ENCODE data around the gene ATP5IF1.

The ATP5IF1 gene

GRCh38 chr1:28246427-28246832, 10.5 kb downstream of the ATP5IF1 start:
- no peak for TF ChIP-seq POLR2A (IDR thresholded peaks at IDR 0.05; ENCODE audit: low read depth, low read length)
- FAIRE-seq (no peak), DNase-seq (ENCODE audit: insufficient read length, low spot score) (no peak)

DNA sequence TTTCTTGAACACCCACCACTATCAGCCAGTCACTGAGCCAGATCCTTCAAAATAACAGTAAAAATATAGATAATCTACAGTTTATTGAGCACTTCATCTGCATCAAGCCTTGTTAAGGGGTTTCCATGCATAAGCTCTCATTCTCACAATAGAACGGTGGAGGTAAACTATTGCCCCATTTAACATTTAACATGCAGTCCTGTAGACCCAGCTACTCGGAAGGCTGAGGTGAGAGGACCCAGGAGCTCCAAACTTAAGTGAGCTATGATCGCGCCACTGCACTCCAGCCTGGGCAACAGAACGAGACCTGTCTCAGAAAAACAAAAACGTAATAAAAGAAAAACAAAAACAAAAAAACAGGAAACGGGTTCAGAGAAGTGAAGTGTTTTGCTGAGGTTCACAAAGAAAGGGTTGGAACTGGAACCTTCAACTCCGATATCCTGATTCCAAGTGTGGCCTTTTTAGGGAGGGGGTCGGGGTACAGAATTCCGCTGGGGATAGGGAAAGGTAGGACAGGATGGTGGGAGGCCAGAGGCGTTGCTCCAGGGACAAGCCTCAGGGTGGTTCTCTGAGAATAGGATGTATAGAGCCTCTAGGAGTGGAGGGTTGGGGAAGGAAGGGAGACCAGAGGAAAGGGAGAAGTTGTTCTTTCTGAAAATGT, 11.8 kb downstream of the ATP5IF1 start:
- no peak for TF ChIP-seq POLR2A (IDR thresholded peaks at IDR 0.05; ENCODE audit: low read depth, low read length)
- FAIRE-seq (no peak), DNase-seq (ENCODE audit: insufficient read length, low spot score) (no peak)

DNA sequence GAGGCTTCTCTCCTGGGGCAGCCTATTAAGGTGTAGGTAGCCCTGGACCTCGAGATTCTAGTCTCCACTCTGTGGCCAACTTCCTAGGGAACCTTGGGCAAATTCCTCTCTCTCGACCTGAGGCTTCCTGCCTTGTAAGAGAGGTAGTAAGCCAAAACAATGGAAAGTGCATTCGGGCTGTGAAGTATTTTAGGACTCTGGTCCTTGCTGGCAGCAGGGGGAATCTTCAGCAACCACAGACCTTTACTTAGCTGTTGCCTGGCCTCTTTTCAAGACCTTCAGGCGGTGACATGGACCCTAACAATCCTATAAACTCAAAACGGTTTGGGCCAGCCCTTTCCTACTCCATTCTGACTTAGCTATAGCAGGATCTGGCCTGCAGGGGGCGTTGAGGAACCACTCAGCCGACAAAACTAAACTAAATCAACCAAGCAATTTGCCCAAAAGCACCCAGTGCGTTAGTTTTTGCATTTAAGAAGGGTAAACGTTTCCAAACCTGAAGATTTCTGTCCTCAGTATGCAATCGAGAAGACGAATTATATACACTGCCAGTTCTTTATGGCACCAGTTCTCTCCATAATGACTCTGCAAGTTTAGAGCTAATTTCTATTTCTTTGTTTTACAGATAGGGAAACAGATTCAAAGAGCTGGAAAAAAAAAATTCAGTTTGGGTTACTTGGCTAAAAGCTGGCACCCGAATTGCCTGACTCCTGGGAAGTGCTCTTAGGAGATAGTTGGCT, 12.5 kb downstream of the ATP5IF1 start:
- DNase-seq (ENCODE audit: insufficient read length, low spot score) (no peak), FAIRE-seq (peak; percentile 69)
- no peak for TF ChIP-seq POLR2A (IDR thresholded peaks at IDR 0.05; ENCODE audit: low read depth, low read length)

- TF ChIP-seq POLR2A (IDR thresholded peaks at IDR 0.05; ENCODE audit: low read depth, low read length) = no peak
- peak; percentile 50 for FAIRE-seq
Measured at GRCh38 chr1:28249013-28249865, 13.3 kb downstream of the ATP5IF1 start.

GRCh38 chr1:28249866-28250295, 14.0 kb downstream of the ATP5IF1 start:
- no peak for TF ChIP-seq POLR2A (IDR thresholded peaks at IDR 0.05; ENCODE audit: low read depth, low read length)
- no peak for FAIRE-seq
- no peak for DNase-seq (ENCODE audit: insufficient read length, low spot score)

More at GRCh38 chr1:28249013-28249865, 13.3 kb downstream of the ATP5IF1 start:
- DNase-seq (ENCODE audit: insufficient read length, low spot score) = no peak

DNA sequence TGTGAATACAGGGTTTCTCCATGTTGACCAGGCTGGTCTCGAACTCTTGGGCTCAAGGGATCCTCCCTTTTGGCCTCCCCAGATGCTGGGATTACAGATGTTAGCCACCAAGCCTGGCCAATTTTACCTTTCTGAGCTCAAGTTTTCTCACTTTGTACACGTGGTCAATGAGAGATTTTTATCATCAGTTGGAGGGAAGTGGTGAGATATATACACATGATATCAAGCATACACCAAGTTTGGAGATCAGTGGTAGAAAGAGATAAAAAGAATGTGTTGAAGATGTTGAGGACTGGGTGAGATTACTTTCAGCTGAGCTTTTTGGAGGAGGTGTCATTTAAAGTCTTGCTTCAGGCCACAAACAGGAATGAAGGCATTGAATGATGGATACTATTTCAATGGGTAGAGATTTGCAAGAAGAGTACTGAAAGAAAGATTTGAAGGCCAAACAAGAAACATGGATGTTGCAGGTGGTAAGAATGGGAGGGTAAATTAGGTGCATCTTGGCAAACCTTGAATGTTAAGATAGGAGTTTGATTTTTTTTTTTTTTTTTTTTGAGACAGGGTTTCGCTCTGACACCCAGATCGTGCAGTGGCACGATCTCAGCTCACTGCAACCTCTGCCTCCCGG, 20.4 kb downstream of the ATP5IF1 start:
- DNase-seq (ENCODE audit: insufficient read length, low spot score) (no peak), FAIRE-seq (no peak)
- no peak for TF ChIP-seq POLR2A (IDR thresholded peaks at IDR 0.05; ENCODE audit: low read depth, low read length)

GRCh38 chr1:28257736-28258135, 21.8 kb downstream of the ATP5IF1 start:
- FAIRE-seq (no peak), DNase-seq (ENCODE audit: insufficient read length, low spot score) (no peak)
- TF ChIP-seq POLR2A (IDR thresholded peaks at IDR 0.05; ENCODE audit: low read depth, low read length) = no peak

- DNase-seq (ENCODE audit: insufficient read length, low spot score) (no peak), FAIRE-seq (no peak)
- no peak for TF ChIP-seq POLR2A (IDR thresholded peaks at IDR 0.05; ENCODE audit: low read depth, low read length)
Measured at GRCh38 chr1:28258628-28259251, 22.8 kb downstream of the ATP5IF1 start.

DNA sequence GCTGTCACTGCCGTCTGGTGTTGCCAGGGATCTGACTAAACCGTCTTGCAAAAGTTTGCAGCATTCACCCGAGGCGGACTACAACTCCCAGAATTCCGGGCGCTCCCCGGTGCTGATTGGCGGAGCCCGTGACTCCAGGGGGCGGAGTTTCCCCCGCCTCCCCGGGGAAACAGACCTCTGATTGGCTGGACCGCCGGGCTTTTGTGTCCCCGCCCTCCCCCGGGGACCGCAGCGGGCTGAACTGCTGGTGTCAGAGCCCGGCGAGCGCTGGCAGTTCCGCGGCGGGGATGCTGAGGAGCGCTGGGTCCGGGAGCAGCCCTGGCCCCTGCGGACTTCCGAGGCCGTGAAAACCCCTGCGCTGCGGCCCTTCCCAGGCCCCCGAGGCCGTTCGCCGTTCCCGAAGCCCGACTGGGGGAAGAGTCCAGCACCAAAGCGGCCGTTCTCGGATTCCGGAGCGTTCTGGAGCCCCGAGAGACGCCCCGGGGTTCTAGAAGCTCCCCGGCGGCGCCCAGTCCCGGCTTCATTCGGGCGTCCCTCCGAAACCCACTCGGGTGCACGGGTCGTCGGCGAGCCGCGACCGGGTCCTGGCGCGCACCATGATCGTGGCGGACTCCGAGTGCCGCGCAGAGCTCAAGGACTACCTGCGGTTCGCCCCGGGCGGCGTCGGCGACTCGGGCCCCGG, 23.5 kb downstream of the ATP5IF1 start, which contains the start of gene SESN2:
Gene SESN2 (plus strand): TSS at position 267 of the 682 bp plus-strand sequence. CDS start 330 bp downstream, at position 597.
- DNase-seq (ENCODE audit: insufficient read length, low spot score) (peak; percentile 89), FAIRE-seq (peak; percentile 87)

DNA sequence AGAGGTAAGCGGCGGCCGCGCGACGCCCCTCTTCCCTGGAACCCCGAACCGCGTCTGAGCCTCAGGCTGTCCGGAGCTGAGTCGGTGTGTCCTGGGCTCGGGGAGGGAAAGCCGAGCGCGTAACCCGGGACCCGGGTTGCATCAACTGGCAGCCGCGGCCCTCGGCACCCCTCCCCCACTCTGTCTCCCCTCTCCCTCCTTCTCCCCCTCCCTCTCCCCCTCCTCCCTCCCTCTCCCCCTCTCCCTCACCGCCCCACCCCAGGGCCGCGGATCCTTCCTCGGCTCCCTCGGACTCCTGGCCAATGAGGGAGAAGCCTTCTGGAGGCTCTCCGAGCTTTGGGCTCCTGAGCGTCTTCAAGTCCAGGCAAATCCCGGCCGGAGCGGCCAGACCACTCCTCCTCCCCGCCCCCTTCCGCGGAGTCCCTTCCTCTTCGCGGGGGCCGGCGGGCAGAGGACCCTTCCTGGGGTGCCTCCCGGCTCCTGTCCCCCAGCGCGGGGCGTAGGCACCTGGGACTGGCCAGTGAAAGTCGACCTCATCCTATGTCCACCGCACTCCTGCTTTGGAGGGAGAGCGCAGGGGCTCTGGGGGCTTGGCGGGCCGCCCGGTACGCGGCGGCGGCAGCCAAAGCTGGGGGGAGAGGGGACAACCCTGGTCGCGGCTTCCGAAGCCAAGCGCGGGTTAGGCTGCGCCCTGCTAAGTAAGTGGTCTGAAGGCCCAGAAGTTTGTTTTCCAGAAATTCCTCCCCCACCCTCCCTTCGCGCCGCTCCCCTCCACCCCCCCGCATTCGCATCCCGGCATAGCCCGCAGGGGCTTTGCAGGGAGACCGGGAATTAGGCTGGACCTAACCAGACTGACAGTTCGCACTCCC, 24.2 kb downstream of the ATP5IF1 start:
- no peak for DNase-seq (ENCODE audit: insufficient read length, low spot score)
- no peak for FAIRE-seq
- no peak for TF ChIP-seq POLR2A (IDR thresholded peaks at IDR 0.05; ENCODE audit: low read depth, low read length)

More for the DNA sequence above, 23.5 kb downstream of the ATP5IF1 start, which contains the start of gene SESN2:
- TF ChIP-seq POLR2A (IDR thresholded peaks at IDR 0.05; ENCODE audit: low read depth, low read length) = peak; percentile 92

DNA sequence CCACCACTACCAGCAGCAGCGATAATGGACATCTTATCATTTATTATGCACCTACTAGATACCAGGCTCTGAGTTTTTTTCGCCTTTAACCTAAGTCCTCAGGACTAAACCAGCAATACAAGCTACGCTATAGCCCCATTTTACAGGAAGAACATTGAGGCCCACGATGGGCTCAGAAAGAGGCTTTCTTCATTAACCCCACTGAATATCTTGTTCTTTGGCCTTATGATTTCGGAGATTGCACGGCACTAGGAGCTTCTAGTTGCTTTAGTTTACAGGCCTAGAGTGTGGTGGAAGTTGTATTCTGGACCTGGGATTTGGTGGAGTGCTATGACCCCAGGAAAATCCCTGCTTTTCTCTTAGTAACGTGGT, 24.9 kb downstream of the ATP5IF1 start:
- DNase-seq (ENCODE audit: insufficient read length, low spot score) (no peak), FAIRE-seq (no peak)
- TF ChIP-seq POLR2A (IDR thresholded peaks at IDR 0.05; ENCODE audit: low read depth, low read length) = no peak

DNA sequence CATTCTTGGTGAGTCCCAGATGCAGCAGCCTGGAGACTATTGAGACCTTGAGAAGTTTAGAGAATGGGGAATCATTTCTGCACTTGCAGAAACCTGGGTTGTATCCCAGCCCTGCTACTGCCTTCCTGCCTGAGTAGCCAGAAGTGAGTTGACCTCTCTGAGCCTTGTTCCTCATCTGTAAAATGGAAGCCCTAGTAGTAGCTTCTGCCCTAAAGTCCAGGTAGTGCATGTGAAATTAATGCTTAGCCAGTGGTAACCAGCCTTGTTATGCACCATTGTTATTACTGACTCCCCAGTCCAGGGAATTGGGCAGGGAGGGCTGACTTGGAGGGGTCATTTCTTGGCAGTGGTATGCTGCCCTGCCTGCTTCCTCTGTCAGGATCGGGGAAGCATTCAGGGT, 29.0 kb downstream of the ATP5IF1 start:
- FAIRE-seq (no peak), DNase-seq (ENCODE audit: insufficient read length, low spot score) (no peak)
- TF ChIP-seq POLR2A (IDR thresholded peaks at IDR 0.05; ENCODE audit: low read depth, low read length) = no peak

Data from H54 (cell line).